Breast epithelium (tissue), 4 donors: Measurements from ENCODE around the gene TBXT. TPM values are rescaled to one million over a fixed set of nuclear protein-coding genes. Genes with fewer than 3 reads are reported as not detected.

Experiments used
- DNase-seq, 2 donors: peaks; one replicate each; pipeline ENCODE4 v3.0.0-alpha.2; 2019; ENCODE audit warnings: low spot score in 2 of 2
- H3K27ac ChIP-seq, 2 donors: fragments of 200-600 bp; sonication (generic) in 1 of 2; one replicate each; pipeline ENCODE4 v1.5.1; 2016 to 2019; ENCODE audit warnings: mild to moderate bottlenecking in 1 of 2
- H3K27me3 ChIP-seq, 2 donors: fragments of 200-600 bp; sonication (generic) in 1 of 2; one replicate each; pipeline versions ENCODE4 v1.5.1 to v1.6.0; 2017 to 2019; ENCODE audit warnings: control low read depth in 1 of 2, mild to moderate bottlenecking in 1 of 2
- H3K36me3 ChIP-seq: fragments of 200-600 bp; one replicate; pipeline ENCODE4 v1.5.1; 2019
- H3K4me1 ChIP-seq, 2 donors: fragments of 200-600 bp; sonication (generic); one replicate each; pipeline ENCODE4 v1.5.1; 2016 to 2019; ENCODE audit warnings: control low read depth in 1 of 2
- H3K4me3 ChIP-seq, 3 donors: fragments of 200-600 bp; sonication (generic); 1 replicate in 2 of 3; 2 replicates in 1 of 3; pipeline ENCODE4 v1.5.1; 2016 to 2019; ENCODE audit warnings: mild to moderate bottlenecking in 3 of 3, moderate library complexity in 2 of 3
- H3K9me3 ChIP-seq, 2 donors: fragments of 200-600 bp; sonication (generic) in 1 of 2; one replicate each; pipeline ENCODE4 v1.5.1; 2016 to 2019; ENCODE audit warnings: control low read depth in 1 of 2
- POLR2A ChIP-seq: fragments of 450-650 bp; IDR thresholded peaks from one replicate; pipeline ENCODE4 v1.6.1; 2016; ENCODE audit warnings: antibody characterized with exemption, mild to moderate bottlenecking, moderate library complexity
- POLR2AphosphoS5 ChIP-seq, 3 donors: sonication (generic); formaldehyde crosslinking; IDR thresholded peaks; one replicate each; pipeline ENCODE4 v1.6.1; 2017; ENCODE audit warnings: antibody characterized with exemption in 3 of 3
- intact Hi-C: fragments of 100-400 bp; cut with DNase I; formaldehyde crosslinking; loops from one replicate; pipeline ENCODE4 v1.15.1; 2023; ENCODE audit warnings: low total_unique reads
- total RNA-seq, 3 donors: library from RNA; depleted of rRNA; stranded (reverse); fragments of >200 nt; gene quantifications; one replicate each; pipeline ENCODE4 v1.1.0, GENCODE V29; 2016
- TF ChIP-seq, protein P1 (sequence below), 3 donors: fragments of 450-650 bp; IDR thresholded peaks; one replicate each; pipeline ENCODE4 v1.5.1; 2016 to 2017; ENCODE audit warnings: antibody characterized with exemption in 3 of 3, mild to moderate bottlenecking in 3 of 3, moderate library complexity in 3 of 3

Gene TBXT
- total RNA-seq, 3 donors from 2014 or later = not detected

DNA sequence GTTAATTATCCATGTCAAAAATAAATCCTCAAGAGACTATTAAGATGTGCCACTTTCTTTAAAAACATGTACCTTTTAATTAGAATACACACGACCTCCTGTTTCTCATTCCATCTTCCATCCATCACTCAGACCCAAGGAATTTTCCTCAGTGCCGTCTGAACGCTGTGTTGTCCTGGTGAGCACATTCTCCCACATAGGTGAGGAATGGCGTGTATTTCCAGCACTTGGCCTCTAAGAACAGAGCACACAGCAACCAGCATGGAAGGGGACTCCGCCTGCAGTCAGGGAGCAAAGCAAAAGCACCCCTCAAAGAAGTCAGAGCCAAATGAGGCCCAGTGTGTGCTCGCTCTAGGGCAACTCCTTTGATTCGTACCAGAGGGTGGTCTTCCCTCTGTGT is 45.9 kb downstream of the TBXT start:
- TF ChIP-seq, protein P1, sequence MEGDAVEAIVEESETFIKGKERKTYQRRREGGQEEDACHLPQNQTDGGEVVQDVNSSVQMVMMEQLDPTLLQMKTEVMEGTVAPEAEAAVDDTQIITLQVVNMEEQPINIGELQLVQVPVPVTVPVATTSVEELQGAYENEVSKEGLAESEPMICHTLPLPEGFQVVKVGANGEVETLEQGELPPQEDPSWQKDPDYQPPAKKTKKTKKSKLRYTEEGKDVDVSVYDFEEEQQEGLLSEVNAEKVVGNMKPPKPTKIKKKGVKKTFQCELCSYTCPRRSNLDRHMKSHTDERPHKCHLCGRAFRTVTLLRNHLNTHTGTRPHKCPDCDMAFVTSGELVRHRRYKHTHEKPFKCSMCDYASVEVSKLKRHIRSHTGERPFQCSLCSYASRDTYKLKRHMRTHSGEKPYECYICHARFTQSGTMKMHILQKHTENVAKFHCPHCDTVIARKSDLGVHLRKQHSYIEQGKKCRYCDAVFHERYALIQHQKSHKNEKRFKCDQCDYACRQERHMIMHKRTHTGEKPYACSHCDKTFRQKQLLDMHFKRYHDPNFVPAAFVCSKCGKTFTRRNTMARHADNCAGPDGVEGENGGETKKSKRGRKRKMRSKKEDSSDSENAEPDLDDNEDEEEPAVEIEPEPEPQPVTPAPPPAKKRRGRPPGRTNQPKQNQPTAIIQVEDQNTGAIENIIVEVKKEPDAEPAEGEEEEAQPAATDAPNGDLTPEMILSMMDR (IDR thresholded peaks at IDR 0.05) = no peak
- TF ChIP-seq POLR2A (no peak), POLR2AphosphoS5 (IDR thresholded peaks at IDR 0.05) (no peak)

DNA sequence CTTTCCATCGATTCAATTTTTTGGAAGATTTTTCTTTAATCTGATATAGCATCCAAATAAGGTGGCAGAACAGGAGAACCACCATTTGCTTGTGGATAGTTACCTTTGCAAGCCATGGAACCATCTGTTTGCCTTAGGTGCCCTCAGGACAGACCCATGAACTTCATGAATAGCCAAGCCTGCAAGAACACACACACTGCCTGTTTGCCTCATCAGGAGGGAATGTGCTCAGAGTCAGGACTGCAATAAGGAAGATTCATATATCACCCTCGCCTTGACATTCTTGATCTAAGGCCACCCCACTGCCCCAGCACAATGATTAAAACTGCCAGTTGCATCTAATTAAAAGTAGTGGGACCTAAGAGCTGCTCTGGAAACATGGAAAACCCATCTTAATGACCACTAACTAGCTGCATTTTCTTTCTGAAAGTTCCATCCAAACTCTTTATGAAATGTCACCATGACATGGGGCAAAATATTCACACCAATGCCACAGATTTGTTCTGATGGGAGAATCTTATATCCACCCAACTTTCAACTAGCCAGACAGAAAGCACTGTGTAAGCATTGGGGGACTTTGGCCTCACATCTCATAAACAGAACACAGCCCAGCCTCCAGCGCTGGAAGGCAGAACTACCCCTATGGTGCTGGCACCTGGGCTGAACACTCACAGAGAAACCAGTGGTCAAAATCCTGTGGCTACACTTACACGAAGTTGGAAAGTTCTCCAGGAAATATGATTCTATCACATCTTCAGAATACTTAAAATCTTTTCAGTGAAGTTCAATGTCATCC is 48.3 kb downstream of the TBXT start:
- no peak for TF ChIP-seq POLR2AphosphoS5 (IDR thresholded peaks at IDR 0.05)
- no peaks in the 10 kb centered on the region for H3K4me1 ChIP-seq
- no peak for DNase-seq

More for the DNA sequence above, 45.9 kb downstream of the TBXT start:
- Histone ChIP-seq H3K27ac (no peak overlapping the region), H3K36me3 (no peaks in the 10 kb centered on the region), H3K9me3 (no peaks in the 10 kb centered on the region), H3K4me1 (no peaks in the 10 kb centered on the region), H3K27me3 (peaks cover 0 to 4% of the 10 kb centered on the region in 2 donors), H3K4me3 (no peak overlapping the region)
- intact Hi-C loops = no loop called here
- DNase-seq = no peak

DNA sequence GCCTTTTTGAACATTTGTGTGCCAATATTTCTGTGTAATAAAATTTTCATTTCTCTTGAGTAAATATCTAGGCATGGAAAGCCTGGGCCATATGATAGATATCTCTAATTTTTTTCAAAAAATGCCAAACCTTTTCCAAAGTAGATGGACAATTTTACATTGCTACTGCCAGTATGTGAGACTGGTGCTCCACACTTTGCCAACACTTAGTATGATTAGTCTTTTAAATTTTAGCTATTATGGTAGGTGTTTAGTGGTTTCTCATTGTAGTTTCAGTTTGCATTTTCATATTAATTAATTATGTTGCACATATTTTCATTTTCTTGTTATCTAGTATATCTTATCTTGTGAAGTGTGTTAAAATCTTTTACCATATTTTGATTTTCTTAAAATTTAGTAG is 52.0 kb downstream of the TBXT start:
- intact Hi-C loops = no loop called here

More for the DNA sequence above, 48.3 kb downstream of the TBXT start:
- no peak overlapping the region for H3K4me3 ChIP-seq
- peaks cover 0 to 8% of the 10 kb centered on the region in 2 donors for H3K9me3 ChIP-seq
- no peaks in the 10 kb centered on the region for H3K36me3 ChIP-seq
- intact Hi-C loops = no loop called here
- H3K27ac ChIP-seq = no peak overlapping the region
- no peaks in the 10 kb centered on the region for H3K27me3 ChIP-seq

DNA sequence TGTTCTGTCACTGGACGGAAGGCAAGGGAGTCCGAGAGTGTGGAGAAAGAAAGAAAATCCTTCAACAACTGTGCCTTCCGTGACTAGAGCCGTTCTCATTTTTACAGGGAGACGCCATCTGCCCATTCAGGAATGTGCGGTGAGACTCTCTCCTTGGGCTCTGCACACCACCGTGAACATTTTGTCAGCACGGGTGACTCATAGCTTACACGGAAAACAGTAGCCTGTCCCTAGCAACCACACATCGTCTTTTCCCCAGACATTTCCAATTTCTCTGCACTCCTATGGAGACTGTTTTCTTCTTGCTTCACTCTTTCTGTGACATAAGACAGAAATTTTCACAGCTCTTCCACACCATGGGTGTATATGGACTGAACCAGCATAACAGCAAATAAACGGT is 55.1 kb downstream of the TBXT start:
- H3K36me3 ChIP-seq = no peaks in the 10 kb centered on the region
- no peak overlapping the region for H3K27ac ChIP-seq

More for the DNA sequence above, 52.0 kb downstream of the TBXT start:
- Histone ChIP-seq H3K9me3 (peaks cover 0 to 8% of the 10 kb centered on the region in 2 donors), H3K36me3 (no peaks in the 10 kb centered on the region), H3K27ac (no peak overlapping the region), H3K4me3 (no peak overlapping the region), H3K27me3 (no peaks in the 10 kb centered on the region), H3K4me1 (no peaks in the 10 kb centered on the region)
- DNase-seq = no peak
- TF ChIP-seq, protein P1 (IDR thresholded peaks at IDR 0.05) = no peak
- no peak for TF ChIP-seq POLR2A
- TF ChIP-seq POLR2AphosphoS5 (IDR thresholded peaks at IDR 0.05) = no peak

DNA sequence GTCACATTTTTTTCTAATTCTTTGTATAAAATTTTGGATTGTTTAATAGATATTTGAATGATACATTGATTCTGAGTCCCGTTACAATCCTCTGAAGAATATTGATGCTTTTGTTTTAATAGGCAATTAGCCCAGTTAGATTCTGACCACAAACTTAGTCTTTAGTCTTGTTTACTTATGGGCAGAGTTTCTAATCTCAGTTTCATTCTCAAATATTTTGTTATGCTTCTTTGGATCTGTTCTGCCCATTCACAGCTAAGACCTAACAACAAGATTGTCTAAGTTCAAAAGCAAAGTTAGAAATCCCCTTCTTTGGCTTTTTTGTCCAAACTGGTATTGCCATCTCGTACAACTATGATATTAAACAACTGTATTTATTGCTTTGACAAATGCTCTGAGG is 58.0 kb downstream of the TBXT start:
- Histone ChIP-seq H3K4me1 (no peaks in the 10 kb centered on the region), H3K27me3 (no peaks in the 10 kb centered on the region), H3K9me3 (no peaks in the 10 kb centered on the region), H3K4me3 (no peak overlapping the region), H3K36me3 (no peaks in the 10 kb centered on the region), H3K27ac (no peak overlapping the region)
- intact Hi-C loops = no loop called here
- no peak for TF ChIP-seq POLR2AphosphoS5 (IDR thresholded peaks at IDR 0.05)
- TF ChIP-seq, protein P1 (IDR thresholded peaks at IDR 0.05) = no peak
- no peak for TF ChIP-seq POLR2A
- no peak for DNase-seq

More for the DNA sequence above, 55.1 kb downstream of the TBXT start:
- intact Hi-C loops = no loop called here
- DNase-seq = no peak
- peaks cover 0 to 8% of the 10 kb centered on the region in 2 donors for H3K9me3 ChIP-seq
- no peak overlapping the region for H3K4me3 ChIP-seq
- H3K27me3 ChIP-seq = no peaks in the 10 kb centered on the region
- H3K4me1 ChIP-seq = no peaks in the 10 kb centered on the region
- TF ChIP-seq, protein P1 (IDR thresholded peaks at IDR 0.05) = no peak
- no peak for TF ChIP-seq POLR2A
- TF ChIP-seq POLR2AphosphoS5 (IDR thresholded peaks at IDR 0.05) = no peak

Other genes with a start within 250 kb of the TBXT start
- under 1 TPM in 1 of 3 donors, not detected in 2; 0.29 TPM for gene PRR18, start 140.5 kb upstream of the TBXT start, total RNA-seq
- gene SFT2D1, start 174.7 kb upstream of the TBXT start, total RNA-seq = 10 to 100 TPM; 41.1 to 52.4 (median 52.1) TPM
- 10 to 100 TPM; 37.4 to 66.9 (median 65.7) TPM for gene MPC1, start 215.1 kb upstream of the TBXT start, total RNA-seq